CMK (cell line): ENCODE measurements around the gene PTPN4.

Source experiments
- DNase-seq: peaks from one replicate; pipeline ENCODE4 v3.0.0-alpha.2; 2010; ENCODE audit warnings: low read depth

Gene PTPN4

DNA sequence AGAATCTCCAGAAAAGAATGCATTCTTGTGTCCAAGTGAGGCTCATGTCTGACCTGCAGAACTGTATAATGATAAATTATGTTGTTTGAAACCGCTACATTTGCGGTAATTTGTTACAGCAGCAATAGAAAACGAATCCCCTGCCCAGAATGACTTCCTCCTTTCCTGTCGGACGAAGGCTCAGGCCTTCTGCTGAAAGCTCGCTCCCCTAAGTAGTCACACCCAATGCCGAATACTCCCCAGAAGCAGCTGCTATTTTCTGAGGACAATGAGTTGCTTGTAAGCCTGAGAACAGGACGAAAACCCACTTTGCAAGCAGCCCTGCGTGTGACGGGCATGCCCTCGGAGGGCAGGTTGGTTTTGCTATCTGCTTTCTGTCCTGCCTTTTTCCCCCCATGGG is 27.7 kb upstream of the PTPN4 start:
- no peak for DNase-seq

DNA sequence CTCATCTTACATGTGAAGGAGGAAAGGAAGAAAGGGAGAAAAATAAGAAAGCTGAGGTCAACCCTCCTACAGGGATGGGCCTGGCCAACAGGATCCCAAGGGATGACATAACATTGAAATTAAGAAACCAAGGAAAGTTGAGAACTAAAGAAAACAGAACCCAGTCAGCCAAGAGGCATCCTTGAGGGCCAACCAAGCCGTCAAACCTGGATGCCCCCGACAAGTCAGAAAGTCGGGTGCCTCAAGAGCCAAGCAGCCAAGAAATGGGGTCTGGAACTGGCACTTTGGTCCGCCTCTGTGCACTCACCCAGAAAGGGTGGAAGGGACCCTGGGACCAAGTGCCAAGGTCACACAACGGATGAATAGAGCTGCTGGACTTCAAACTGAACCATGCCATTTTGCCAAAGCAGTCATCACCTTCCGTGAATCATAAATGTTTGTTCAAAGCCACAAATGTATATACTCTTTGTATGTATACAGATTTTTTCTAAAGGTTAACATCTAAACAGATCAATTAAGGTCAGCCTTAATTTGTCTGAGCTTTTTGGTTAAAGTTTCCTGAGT is 27.0 kb upstream of the PTPN4 start:
- no peak for DNase-seq

GRCh38 chr2:119734047-119734446 is 25.7 kb upstream of the PTPN4 start:
- no peak for DNase-seq

DNA sequence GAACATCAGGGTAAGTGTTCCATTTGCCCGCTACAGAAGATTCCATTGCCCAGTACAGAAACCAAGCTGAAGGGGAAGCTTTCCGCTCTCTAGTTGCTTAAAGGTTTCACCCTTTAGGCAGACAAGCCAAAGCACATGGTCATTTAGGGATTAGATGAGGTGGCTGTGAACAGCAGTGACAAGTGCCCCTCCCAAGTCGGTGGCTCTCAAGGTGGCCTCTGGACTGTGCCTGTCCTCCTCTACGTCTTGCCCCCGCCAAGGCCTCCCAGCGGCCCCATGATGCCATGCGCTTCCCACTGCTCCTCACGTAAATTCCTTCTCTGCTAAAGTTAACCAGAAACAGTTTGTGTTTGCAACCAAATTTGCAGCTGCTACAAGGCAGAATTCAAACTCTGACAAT is 24.2 kb upstream of the PTPN4 start:
- no peak for DNase-seq

- no peak for DNase-seq
Observed at GRCh38 chr2:119736021-119736420, 23.7 kb upstream of the PTPN4 start.

DNA sequence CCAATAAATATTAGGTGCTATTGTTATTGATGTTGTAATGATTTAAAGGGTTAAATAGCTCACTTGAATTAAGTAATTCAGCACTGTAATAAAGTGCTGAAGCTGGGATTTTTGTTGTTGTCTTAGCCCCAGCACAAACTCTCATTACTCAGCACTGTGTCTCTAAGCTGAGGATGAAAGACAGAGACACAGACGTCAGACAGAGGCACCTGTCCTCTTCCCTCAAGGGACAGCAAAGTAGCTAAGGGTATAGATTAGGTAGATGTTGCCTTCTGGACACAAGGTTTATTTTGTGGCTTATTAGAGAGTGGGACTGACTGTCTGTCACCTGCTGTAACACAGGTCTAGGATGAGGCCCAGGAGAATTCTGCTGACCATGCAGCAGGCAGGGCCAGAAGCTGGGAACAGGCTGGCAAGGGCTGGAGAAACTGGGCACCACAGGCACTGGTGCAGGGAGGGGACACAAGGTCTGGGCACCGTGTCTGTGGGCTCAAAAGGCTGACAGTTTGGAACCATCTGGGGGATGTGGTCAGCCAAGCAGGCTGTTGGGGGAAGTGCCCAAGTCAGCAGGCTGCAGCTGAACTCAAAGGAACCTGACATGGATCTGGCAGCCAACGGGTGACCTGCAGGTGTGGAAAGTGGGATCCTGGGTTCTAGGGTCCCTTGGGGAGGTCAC is 20.0 kb upstream of the PTPN4 start:
- no peak for DNase-seq

GRCh38 chr2:119741001-119741400 is 18.7 kb upstream of the PTPN4 start:
- DNase-seq, result no peak

DNA sequence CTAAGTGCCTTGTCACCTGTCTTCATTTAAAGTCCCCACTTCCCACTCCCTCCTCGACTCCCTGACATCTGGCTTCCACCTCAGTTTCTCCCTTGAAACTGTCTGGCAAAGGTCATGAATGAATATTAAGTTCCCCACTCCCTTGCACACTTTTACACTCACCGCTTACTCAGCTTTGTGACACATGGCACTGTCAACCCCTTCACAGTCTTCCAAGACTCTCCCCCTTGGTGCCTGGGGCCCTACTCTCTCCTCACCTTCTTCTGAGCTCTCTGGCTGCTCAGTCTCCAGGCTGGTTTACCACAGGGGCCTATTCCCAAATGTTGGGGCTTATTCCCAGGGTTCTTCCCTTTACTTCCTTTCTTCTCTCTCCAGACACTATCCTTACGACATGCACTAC is 17.9 kb upstream of the PTPN4 start:
- DNase-seq, result no peak

DNA sequence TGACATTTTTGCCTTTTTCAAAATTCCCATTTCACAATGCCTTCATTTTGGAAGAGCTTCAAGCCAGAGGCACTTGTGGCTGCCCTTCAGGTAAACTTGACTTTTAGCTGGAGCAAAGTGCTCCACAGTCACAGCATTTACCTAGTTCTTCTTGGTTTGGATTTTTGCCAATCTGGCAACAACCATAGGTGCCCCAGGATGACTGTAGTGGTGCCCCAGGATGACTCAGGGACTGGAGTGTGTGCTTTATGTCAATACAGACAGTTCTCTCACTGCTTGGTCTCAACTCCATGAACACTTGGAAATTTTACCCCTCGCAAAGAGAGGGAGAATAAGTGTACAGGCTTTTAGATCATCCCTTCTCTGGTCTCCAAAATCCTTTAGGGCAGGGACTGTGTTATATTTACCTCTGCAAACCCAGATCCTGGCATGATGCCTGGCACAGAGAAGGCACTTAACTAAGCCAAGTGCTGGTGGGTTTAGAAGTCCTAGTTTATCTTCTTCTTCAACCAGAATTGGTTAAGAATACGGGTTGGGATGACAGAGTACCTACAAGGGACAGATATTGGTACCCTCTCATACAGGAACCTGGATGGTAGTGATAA is 15.3 kb upstream of the PTPN4 start:
- DNase-seq, result no peak

GRCh38 chr2:119745566-119745965 is 14.2 kb upstream of the PTPN4 start:
- no peak for DNase-seq

GRCh38 chr2:119746836-119747686 is 12.7 kb upstream of the PTPN4 start:
- DNase-seq, result no peak

GRCh38 chr2:119748135-119748534 is 11.6 kb upstream of the PTPN4 start:
- no peak for DNase-seq

GRCh38 chr2:119749477-119750012 is 10.2 kb upstream of the PTPN4 start:
- DNase-seq, result no peak

- DNase-seq, result no peak
Observed at GRCh38 chr2:119751706-119752105, 8.0 kb upstream of the PTPN4 start.

- no peak for DNase-seq
Observed at GRCh38 chr2:119753041-119753929, 6.4 kb upstream of the PTPN4 start.

DNA sequence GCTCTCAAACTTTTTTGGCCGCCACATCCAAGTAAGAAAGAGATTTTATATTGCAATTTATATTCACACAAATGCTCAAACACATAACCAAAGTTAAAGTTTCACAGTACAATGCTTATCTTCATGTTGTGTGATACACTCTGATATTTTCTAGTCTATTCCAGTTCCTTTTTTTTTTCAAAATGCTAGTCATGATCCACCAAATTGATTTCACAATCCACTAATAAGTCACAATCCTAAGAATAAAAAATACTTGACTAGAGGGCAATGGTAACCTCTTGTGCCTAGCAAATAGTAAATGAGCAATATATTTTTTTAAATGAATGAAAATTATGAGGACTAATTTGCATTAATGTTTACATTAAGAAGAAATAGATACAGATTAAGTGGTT is 5.8 kb upstream of the PTPN4 start:
- no peak for DNase-seq

- DNase-seq, result no peak
Observed at GRCh38 chr2:119755906-119756305, 3.8 kb upstream of the PTPN4 start.

DNA sequence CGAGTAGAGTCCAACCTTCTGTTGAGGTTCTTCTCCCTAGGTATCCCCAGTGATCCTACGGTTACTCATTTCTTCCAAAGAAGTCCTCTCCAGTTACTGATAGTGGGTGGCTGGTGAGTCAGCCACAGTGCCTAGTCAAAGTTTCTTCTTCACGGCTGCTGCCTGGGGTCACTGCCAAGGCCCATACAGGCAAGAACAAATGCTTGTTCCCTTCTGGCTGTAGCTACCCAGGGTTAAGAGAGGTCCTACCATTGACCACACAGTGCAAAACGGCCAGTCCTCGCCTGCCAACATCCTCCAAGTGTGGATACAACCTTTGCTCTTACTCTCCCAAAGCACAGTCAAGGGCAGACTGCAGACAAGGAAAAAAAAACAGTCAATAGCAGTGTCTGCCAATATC is 2.9 kb upstream of the PTPN4 start:
- no peak for DNase-seq

- DNase-seq, result no peak
Observed at GRCh38 chr2:119758881-119759450, 756 bp upstream of the PTPN4 start.

GRCh38 chr2:119760237-119760955 is 674 bp downstream of the PTPN4 start:
- DNase-seq, result no peak

- no peak for DNase-seq
Observed at GRCh38 chr2:119760956-119761275, 1.2 kb downstream of the PTPN4 start.
